ENCODE results near the gene SLC35G3.
"Not testable (repeated sequence)": the region's sequence is repeated elsewhere in the genome, so short reads cannot be mapped to it uniquely, and the experiment has no call there.

Gene SLC35G3

DNA sequence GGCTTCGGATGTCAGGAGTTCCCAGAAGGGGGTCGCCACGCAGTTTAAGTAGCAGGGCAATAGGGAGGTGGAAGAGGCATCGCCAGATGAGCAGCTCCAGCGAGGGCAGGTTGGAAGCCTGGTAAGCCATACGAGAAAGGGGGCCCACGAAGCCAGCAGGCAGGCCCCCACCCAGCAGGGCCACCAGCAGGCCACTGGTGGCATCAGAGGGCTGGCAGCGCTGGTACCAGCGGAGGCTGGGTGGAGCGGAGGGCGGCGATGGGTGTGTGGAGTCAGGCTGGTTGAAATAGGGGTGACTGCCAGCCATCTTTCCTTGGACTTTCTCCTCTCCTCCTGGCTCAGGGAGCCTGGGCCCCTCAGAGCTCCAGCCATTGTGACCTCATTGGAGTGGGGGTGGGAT, at the start of gene SLC35G3:
Gene SLC35G3, minus strand, starts transcription at position 393 of the 400 bp plus-strand sequence. Its CDS starts 86 bp downstream, at position 307.
- not testable (repeated sequence) for DNase-seq (ENCODE audit: low read depth in 2 of 2)

DNA sequence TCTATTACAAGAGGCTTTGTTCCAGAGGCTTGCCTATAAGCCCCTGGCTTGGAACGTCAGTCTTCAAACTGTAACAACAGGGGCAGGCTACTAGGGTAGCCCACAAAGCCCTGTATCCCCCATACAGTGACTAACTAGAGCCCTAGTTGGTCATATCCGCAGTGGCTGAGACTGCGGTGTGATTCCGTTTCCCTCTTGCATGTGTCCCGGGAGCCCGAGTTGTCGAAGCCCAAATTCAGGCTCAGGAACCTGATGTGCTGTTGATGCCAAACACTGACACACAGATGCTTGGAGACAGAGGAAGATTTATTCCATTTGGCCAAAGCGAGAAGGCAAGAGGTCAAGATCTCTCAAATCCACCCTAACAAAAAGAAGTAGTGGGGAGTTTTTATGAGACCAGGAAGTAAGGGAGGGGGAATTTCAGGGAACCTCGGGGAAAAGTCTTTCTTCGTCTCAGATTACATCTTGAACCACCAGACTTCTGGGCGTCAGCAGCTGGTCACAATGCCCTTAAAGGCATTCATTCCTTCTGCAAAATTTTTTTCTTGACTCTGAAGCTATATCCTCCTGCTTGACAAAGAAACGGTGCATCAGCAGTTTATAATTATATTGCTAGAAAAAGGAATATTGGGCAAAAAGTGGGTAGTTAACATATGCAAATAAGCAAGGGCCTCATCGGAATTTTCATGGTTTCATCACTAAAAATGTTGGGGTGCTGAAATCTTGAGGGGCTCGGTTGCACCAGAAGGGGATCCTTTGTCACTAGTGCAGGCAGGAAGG, 49.6 kb upstream of the SLC35G3 start:
- DNase-seq (ENCODE audit: low read depth in 2 of 2): peak; percentile 40 to 47

DNA sequence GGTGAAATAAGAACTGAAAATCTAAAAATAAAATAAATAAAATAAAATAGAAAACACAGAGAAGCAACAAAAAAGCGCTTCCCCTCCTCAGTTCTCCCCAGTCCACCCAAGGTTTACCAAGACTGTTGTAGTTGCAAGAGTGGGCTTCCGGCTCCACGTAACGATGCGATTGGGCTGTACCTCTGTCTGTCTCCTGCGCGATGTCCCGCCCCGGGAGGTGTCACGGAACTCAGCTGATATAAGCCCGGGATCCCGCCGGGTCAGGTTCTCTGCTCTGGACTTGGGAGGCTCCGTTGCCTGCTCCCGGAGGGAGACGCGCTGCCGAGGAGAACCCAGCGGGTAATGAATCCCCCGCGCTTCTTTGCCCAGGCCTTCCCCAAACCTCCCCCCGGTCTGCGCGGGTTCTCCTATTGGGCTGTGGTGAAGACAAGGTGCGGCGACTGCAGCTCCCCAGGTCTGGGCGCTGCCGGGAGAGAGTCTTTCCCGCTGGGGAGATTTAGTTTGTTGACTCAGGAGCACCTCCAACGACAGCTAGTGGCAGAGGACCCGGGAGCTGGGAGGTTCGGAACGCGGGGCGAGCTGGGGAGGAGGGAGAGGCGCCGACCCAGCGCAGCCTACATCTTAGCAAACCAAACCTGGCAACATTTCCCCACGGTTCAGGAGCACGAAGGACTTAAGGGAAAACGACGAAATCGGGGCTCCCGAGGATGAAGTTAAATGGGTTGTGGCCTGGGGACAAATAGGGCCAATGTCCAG, 48.8 kb upstream of the SLC35G3 start, which contains the start of gene SLFN5:
Gene SLFN5, plus strand, starts transcription at position 268 of the 756 bp plus-strand sequence. CDS start 15,619 bp downstream, outside the sequence.
- peak; percentile 84 to 90 for DNase-seq (ENCODE audit: low read depth in 2 of 2)

DNA sequence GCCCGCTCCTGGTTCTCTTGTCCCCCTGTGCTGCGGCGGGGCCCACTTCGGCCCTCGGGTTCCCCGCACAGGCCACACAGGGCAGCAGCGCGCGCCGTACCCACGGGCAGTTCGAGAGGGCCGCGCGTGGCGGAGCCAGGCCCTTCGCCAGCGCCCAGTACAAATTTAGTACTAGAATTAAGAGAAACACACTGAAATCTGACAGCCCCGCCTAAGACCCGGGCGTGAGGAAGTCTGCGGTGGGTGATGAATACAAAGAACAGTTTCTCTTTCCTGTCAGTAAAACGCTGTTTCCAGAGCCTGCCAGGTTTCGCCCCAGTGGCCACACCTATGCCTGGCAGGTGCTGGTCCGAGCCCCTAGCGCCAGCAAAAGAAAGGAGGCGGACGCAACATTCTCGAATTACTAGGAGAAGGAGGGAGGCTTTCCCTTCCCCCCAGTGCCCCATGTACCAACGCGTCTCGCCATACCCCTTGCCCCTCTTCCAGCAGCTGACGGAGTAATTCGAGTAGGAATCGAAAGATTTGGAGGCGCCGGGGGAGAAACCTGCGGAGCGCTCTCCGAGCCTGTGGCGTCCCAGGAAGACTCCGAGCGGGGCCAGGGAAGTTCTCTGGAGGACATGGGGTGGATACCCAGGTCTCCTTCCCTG, 48.1 kb upstream of the SLC35G3 start:
- DNase-seq (ENCODE audit: low read depth in 2 of 2): peak; percentile 67 to 80

DNA sequence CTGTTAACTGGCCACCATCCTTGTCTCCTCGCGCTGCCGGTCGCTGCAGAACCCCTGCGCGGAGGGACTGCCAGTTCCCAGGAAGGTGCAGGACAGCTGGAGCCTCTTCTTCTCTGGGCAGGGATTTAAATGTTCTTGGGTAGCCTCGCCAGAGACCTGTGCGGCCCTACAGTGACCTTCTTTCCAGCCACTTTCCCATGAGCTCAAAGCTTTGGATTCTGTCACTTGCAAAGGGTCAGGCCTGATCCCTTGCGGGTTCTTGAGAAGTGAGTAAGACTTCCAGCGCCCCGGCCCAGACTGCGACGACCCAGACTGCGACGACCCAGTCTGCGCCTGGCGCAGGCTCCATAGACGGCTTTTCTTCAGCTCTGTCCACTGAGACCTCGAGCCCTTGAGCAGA, 47.3 kb upstream of the SLC35G3 start:
- peak in 1 of 2 donors; percentile 14 for DNase-seq (ENCODE audit: low read depth in 2 of 2)

DNA sequence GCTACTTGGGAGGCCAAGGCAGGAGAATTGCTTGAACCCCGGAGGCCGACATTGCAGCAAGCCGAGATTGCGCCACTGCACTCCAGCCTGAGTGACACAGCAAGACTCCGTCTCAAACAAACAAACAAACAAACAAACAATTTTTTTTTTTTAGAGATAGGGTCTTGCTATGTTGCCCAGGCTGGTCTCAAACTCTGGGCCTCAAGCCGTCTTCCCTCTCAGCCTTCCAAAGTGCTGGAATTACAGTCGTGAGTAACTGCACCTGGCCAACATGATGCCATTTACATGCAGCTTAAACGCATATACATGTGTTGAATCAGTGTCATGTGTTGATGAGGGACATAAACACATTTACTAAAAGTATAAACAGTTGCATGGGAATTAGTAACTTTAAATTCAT, 46.7 kb upstream of the SLC35G3 start:
- no peak for DNase-seq (ENCODE audit: low read depth in 2 of 2)

DNA sequence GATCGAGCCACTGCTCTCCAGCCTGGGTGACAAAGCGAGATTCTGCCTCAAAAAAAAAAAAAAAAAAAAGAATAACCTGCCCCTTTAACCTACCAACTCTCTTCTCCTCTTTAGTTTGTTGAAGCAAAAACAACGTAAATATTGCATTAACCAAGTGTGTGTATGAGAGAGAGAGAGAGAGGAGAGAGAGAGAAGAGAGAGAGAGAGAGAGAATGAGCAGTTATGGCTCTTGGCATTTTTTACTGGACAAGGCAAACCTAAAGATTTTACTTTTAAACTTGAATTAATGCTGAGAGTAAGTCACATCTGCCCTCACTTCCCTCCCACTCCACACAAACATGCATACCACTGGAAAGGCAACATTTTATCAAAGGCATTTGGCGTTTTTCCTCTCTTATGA, 45.6 kb upstream of the SLC35G3 start:
- DNase-seq (ENCODE audit: low read depth in 2 of 2): no peak

DNA sequence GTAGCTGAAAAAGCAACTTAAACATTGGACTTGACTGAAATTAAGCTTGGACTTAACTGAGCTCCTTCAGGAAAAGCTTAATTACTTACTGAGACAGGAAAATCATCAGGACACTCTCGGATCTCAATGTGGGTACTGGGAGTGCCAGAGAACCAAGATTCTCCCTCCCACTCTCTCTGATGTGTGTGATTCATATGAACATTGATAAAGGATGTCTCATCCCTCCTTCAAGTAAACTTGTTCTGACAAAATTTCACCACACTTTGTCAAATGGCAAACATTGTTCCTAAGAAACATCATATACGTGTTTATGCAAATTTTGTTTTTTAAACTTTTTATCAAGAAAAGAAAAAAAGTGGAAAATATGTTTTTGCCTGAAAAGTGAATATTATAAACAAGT, 44.6 kb upstream of the SLC35G3 start:
- DNase-seq (ENCODE audit: low read depth in 2 of 2): no peak

DNA sequence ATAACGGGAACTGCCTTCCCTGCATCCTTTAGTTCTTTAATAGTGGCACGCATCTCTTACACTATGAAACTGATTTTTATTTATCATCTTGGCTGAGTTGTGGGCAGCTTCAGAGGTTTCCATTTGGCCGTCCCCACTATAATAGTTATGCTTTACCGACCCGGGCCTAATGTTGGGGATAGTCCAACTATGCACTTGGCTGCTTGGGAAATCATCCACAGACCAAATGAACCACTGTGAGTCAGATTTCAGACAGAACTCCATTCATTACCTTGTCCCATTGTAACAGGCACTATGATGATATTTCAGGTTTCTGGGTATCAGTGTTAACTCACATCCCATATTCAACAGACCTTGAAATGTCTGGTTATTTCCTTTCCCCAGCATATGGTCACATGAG, 42.6 kb upstream of the SLC35G3 start:
- DNase-seq (ENCODE audit: low read depth in 2 of 2): no peak

DNA sequence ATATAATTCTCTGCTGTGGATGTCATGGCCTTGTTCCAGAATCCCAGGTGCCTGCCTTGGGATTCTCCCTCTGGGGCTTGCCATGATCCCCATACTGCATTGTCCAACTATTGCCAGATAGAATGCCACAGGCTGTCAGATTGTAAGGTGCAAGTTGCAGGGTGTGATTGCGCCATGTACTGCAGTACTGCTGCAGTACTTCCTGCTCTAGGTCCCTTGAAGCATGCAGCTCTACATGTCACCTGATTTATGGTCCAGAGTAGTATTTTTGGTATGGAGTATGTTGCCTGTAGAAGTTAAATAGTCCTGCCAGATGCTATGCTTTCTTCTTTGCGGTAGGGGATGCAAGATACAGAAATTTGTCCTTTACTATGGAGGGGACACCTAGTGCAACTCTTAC, 41.7 kb upstream of the SLC35G3 start:
- no peak for DNase-seq (ENCODE audit: low read depth in 2 of 2)

DNA sequence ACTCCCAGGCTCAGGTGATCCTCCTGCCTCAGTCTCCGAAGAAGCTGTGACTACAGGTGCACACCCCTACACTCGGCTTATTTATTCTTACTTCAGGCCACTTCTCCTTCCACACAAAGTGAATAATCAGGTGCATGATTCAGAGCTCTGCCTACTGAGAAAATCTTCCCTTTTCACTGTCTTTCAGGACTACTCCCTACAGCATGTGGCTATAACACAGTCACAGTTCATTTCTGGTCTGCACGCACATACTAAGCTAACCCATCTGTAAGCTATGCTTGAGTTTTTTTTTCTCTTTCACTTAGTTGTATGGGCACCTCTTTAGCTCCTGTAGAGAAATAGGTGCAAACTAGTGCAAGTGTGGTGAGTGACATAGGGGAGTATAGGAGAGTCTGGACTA, 41.1 kb upstream of the SLC35G3 start:
- DNase-seq (ENCODE audit: low read depth in 2 of 2): no peak

DNA sequence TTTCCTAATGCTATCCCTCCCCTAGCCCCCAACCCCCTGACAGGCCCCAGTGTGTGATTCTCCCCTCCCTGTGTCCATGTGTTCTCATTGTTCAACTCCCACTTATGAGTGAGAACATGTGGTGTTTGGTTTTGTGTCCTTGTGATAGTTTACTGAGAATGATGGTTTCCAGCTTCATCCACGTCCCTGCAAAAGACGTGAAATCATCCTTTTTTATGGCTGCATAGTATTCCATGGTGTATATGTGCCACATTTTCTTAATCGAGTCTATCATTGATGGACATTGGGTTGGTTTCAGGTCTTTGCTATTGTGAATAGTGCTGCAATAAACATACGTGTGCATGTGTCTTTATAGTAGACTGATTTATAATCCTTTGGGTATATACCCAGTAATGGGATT, 40.1 kb upstream of the SLC35G3 start:
- DNase-seq (ENCODE audit: low read depth in 2 of 2): not testable (repeated sequence)

DNA sequence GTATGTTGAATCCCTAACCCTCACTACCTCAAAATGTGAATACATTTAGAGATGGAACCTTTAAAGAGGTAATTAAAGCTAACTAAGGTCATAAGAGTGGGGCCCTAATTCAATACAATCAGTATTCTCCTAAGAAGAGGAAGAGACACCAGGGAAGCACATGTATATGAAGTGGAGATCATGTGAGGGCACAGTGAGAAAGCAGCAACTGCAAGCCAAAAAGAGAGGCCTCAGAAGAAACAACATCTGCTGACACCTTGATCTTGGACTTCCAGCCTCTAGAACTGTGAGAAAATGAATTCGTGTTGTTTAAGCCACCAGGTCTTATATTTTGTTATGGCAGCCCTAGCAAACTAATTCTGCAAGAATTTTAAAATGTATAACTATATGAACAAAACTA, 35.4 kb upstream of the SLC35G3 start:
- no peak for DNase-seq (ENCODE audit: low read depth in 2 of 2)

DNA sequence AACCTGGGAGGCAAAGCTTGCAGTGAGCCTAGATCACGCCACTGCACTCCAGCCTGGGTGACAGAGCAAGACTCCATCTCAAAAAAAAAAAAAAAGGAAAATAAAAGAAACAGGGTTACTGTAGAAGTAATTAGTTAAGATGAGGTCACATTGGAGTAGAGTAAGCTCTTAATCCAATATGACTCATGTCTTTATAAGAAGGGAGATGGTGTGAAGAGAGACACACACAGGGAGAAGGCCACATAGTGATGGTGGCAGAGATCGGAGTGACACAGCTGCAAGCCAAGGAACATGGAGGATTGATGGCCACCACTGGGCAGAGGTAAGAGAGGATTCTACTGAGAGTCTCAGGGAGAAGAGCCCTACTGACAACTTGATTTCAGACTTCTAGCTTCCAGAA, 33.4 kb upstream of the SLC35G3 start:
- DNase-seq (ENCODE audit: low read depth in 2 of 2): no peak

DNA sequence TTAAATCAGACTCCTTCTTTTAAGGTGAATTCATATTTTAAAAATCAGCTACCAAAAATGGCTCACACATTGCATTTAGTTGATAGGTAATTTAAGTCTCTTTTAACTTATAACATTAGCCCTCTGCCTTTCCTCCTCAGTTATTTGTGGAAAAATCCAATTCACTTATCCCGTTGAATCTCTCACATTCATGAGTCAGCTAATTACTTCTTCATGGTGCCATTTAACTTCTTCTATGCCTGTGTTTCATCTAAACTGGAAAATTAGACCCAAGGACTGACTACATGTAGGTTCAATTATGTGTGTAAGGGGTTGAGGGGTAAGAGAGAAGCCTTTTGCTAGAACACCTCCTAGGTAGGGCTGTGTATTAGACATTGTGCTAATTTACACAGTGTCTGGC, 30.2 kb upstream of the SLC35G3 start:
- DNase-seq (ENCODE audit: low read depth in 2 of 2): no peak

DNA sequence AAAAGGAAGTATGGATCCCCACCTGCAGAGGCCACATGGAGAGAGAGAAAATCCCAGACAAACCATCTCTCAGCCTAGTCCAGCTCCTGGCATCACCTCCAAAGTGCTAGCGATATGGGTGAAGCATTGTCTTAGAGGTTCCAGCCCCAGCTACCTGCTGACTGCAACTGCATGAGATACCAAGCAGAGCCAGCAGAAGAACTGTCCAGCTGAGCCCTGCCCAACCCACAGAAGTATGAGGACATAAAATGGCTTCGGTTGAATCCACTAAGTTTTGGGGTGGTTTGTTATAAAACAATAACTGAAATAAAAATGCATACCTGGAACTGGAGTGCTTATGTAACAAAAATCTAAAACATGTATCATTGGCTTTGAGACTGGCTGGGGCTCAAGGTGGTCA, 28.3 kb upstream of the SLC35G3 start:
- no peak for DNase-seq (ENCODE audit: low read depth in 2 of 2)

DNA sequence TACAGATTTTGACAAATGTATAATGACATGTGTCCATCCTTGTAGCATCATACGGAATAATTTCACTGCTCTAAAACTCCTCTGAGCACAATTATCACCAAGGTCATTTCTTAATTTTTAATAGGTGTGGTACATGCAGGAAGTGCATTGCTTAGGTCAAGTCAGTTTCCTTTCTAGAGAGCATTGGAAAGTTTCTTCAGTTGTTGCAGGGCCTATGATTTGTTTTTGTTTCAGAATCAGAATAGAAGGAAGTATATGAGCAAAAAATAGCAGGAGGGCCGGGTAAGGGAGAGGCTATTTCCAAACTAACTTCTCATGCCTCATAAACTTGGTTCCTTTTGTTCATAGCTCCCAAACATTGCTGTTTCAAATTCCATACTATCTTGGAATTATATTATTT, 24.7 kb upstream of the SLC35G3 start:
- no peak for DNase-seq (ENCODE audit: low read depth in 2 of 2)

DNA sequence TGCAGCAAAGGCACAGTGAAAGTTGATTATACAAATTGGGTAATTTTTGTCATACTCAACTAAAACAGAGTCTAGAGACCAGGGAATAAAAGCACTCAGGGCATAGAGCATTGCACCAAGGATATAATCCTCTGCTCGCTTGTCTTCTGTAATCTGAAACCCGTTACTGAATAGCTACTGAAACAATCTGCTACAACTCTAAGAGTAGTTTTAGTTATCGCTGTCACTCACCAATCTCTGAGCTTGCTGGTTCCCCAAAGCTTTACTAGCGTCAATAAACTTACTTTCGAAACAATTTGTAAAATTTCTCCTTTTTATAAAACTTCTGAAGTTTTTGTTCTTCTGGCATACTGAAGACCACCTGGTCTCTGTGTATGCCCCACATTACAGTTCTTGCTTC, 22.9 kb upstream of the SLC35G3 start:
- DNase-seq (ENCODE audit: low read depth in 2 of 2): no peak

DNA sequence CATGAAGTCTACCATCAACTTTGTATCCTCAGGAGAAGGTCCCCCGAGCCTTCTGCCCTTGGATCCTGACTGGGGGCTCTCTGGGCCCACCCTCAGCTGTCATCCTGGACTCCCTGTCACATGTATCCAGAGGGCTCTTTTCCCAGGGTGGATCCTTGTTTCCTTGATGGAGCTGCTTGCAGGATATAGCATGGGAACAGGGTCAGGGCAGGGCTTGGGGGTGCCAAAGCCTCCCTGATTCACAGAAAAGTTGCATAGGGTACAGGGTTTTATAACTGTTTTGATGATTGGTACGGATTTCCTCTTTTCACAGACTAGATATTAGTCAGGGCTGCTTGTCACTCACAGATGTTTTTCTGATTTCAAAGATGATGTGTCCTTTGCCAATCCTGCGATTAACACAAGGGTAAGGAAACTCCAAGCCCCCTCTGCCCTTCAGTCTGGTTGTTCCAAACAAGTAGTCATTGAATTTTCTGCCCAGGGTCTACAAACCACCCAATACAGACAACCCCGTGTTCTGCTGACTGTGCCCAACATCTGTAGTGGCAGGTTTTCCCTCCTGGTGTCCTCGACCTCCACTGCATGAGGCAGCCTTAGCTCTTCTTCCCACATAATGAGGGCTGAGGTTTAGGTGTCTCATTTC, 20.6 kb upstream of the SLC35G3 start:
- no peak for DNase-seq (ENCODE audit: low read depth in 2 of 2)

DNA sequence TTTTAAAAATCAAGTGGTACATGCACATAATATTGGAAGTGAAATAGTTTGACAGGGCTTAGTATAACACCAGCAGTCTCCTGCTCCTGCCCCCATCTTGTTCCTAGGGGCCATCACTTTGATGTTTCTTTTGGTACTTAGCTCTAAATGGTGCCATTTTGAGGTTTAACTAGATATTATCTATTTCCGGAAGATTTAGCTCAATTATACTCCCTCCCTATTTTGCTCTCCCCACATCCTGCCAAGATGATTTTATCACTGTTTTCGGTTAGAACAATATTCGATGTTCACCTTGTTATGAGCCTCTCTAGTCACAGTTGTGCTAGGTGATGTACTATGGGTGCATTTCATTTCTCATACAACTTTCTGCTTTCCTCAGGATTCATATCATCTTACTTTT, 20.0 kb upstream of the SLC35G3 start:
- no peak for DNase-seq (ENCODE audit: low read depth in 2 of 2)

DNA sequence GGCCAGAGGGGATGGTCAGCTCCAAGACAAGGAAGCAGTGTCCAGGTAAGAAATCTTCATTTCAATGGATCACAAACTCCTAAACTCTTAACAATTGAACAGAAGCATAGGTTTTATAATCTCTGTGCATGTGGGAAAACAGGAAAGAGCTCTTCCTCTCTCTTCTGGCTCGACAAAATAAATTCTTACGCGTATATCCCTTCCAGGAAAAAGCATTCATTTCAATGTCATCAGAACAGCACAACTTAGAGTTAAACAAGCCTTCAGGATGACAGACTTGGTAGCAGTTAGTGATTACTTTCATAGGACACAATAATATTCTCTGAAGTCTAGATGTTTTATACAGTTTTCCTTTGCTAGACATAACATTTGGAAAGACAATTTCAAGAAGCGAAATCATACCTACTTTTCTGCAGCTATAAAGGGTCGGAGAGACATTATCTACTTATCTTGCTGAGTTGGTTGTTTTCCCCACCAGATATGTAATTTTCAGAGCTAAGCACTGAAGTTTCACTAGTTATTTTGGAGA, 19.3 kb upstream of the SLC35G3 start:
- DNase-seq (ENCODE audit: low read depth in 2 of 2): no peak

DNA sequence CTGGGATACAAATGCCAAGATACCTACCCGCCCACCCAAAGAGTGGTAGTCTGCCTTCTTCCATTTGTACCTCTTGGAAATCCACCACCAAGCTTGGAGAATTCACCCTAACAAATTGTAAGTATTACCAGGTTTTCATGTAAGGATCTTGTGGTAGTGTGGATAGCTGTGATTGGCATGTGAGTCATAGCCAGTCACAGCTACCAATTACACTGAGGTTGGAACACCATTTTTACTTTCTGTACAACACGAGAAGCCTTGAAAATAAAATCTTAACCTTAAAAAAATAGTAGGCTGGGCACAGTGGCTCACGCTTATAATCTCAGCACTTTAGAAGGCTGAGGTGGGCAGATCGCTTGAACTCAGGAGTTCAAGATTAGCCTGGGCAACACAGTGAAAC, 18.5 kb upstream of the SLC35G3 start:
- no peak for DNase-seq (ENCODE audit: low read depth in 2 of 2)
